HCT116 (cell line): Measurements from ENCODE around the gene SLC38A9. TPM values are rescaled to one million over a fixed set of nuclear protein-coding genes. Genes with fewer than 3 reads are reported as not detected.

Experiments used
- ATAC-seq: fragments of 200-7000 bp; cut with Tn5 transposase; 2 replicates; pipeline ENCODE4 v1.9.1; 2020; ENCODE audit warnings: mild to moderate bottlenecking, moderate library complexity
- BruUV-seq: library from RNA; stranded (reverse); fragments of 400-500 nt; replicated peaks from 2 replicates; lab custom pipeline; 2021; lab: Mats Ljungman, UMichigan
- CTCF ChIA-PET: fragments of 300-600 bp; sonication (Branson Sonifier 250); formaldehyde crosslinking; loops from one replicate; lab custom pipeline; 2021; ENCODE audit warnings: antibody characterized with exemption; lab: Charles Lee
- POLR2A ChIA-PET: fragments of 300-600, 350-600 bp; sonication (Branson Sonifier 250); formaldehyde crosslinking; loops from one replicate; lab custom pipeline; 2021; ENCODE audit warnings: antibody characterized with exemption; lab: Charles Lee
- RAD21 ChIA-PET, 2 experiments: fragments of 300-600 bp; sonication (Branson Sonifier 250); formaldehyde crosslinking; loops; one replicate each; lab custom pipeline; 2023; ENCODE audit warnings: low total read pairs in 2 of 2; ENCODE audit not compliant: uncharacterized antibody in 2 of 2, unreplicated experiment in 2 of 2, low non-redundant PET in 1 of 2; lab: Charles Lee
- DNase-seq: peaks from one replicate; pipeline ENCODE4 v3.0.0-alpha.2; 2010; ENCODE audit warnings: low read depth, low spot score
- H2AFZ ChIP-seq: fragments of 200-600 bp; shearing (Covaris generic), sonication (generic); 2 replicates; pipeline ENCODE4 v1.6.1; 2017; ENCODE audit warnings: low read depth, mixed run types, mixed read lengths, antibody characterized with exemption, low read length; ENCODE audit not compliant: poor library complexity, severe bottlenecking
- H3K27ac ChIP-seq: 2 replicates; pipeline ENCODE4 v1.5.1; 2012; ENCODE audit warnings: low read depth, low read length
- H3K27me3 ChIP-seq: fragments of 200-600 bp; sonication (generic); 2 replicates; pipeline ENCODE4 v1.6.1; 2016; ENCODE audit warnings: mixed run types, low read length, mixed read lengths; ENCODE audit not compliant: insufficient read depth
- H3K36me3 ChIP-seq, 2 experiments: fragments of 200-500 bp in 1 of 2; fragments of 200-600 bp in 1 of 2; sonication (Bioruptor generic) in 1 of 2; sonication (generic) in 1 of 2; 2 replicates each; pipeline versions ENCODE4 v1.5.1 to v1.6.1; 2014 to 2016; ENCODE audit warnings: low read length in 2 of 2, inconsistent platforms in 1 of 2, mixed read lengths in 1 of 2, mixed run types in 1 of 2; ENCODE audit not compliant: insufficient read depth in 2 of 2, control insufficient read depth in 1 of 2
- H3K4me1 ChIP-seq, 2 experiments: fragments of 200-600 bp in 1 of 2; sonication (generic) in 1 of 2; 2 replicates each; pipeline versions ENCODE4 v1.5.1 to v1.6.1; 2012 to 2017; ENCODE audit warnings: low read length in 2 of 2, inconsistent platforms in 1 of 2, mild to moderate bottlenecking in 1 of 2, mixed read lengths in 1 of 2, mixed run types in 1 of 2, moderate library complexity in 1 of 2; ENCODE audit not compliant: insufficient read depth in 2 of 2, control insufficient read depth in 1 of 2
- H3K4me2 ChIP-seq: fragments of 200-600 bp; sonication (generic); 2 replicates; pipeline ENCODE4 v1.6.1; 2017; ENCODE audit warnings: mixed run types, low read length, mixed read lengths
- H3K4me3 ChIP-seq, 2 experiments: fragments of 200-600 bp in 1 of 2; sonication (generic) in 1 of 2; replicated peaks in 1 of 2; 2 replicates each; pipeline ENCODE4 v1.5.1; 2011 to 2016; ENCODE audit warnings: low read length in 2 of 2, control low read depth in 1 of 2, low read depth in 1 of 2, mild to moderate bottlenecking in 1 of 2, mixed read lengths in 1 of 2, mixed run types in 1 of 2
- H3K79me2 ChIP-seq: fragments of 200-600 bp; sonication (generic); 2 replicates; pipeline ENCODE4 v1.6.1; 2017; ENCODE audit warnings: mild to moderate bottlenecking, mixed run types, low read length, moderate library complexity, mixed read lengths; ENCODE audit not compliant: insufficient read depth
- H3K9ac ChIP-seq: fragments of 200-600 bp; sonication (generic); 2 replicates; pipeline ENCODE4 v1.6.1; 2016; ENCODE audit warnings: low read length, mixed read lengths
- H3K9me2 ChIP-seq: fragments of 200-600 bp; sonication (generic), shearing (Covaris generic); 2 replicates; pipeline ENCODE4 v1.6.1; 2017; ENCODE audit warnings: mixed run types, mild to moderate bottlenecking, moderate library complexity; ENCODE audit not compliant: insufficient read depth
- H3K9me3 ChIP-seq, 2 experiments: fragments of 200-500 bp in 1 of 2; fragments of 200-600 bp in 1 of 2; sonication (Bioruptor generic) in 1 of 2; sonication (generic) in 1 of 2; 2 replicates each; pipeline ENCODE4 v1.6.1; 2014 to 2017; ENCODE audit warnings: low read length in 2 of 2, mixed read lengths in 2 of 2, inconsistent platforms in 1 of 2, low read depth in 1 of 2, mild to moderate bottlenecking in 1 of 2, mixed run types in 1 of 2, moderate library complexity in 1 of 2; ENCODE audit not compliant: control insufficient read depth in 1 of 2, insufficient read depth in 1 of 2
- H4K20me1 ChIP-seq: fragments of 200-600 bp; sonication (generic), shearing (Covaris generic); 2 replicates; pipeline ENCODE4 v1.6.1; 2017; ENCODE audit warnings: mixed run types, mild to moderate bottlenecking, moderate library complexity; ENCODE audit not compliant: insufficient read depth
- ATF3 ChIP-seq: IDR thresholded peaks from 2 replicates; pipeline ENCODE4 v1.6.1; 2012
- CBX3 ChIP-seq: IDR thresholded peaks from 2 replicates; pipeline ENCODE4 v1.6.1; 2012; ENCODE audit warnings: low read depth
- CEBPB ChIP-seq: IDR thresholded peaks from 2 replicates; pipeline ENCODE4 v1.6.1; 2012; ENCODE audit warnings: low read depth
- ELF1 ChIP-seq: IDR thresholded peaks from 2 replicates; pipeline ENCODE4 v1.6.1; 2012; ENCODE audit warnings: low read depth, borderline replicate concordance
- EZH2 ChIP-seq: fragments of 200-600 bp; sonication (generic); IDR thresholded peaks from 2 replicates; pipeline ENCODE4 v1.6.1; 2017; ENCODE audit warnings: antibody characterized with exemption, mixed run types
- EZH2phosphoT487 ChIP-seq: fragments of 200-600 bp; IDR thresholded peaks from 2 replicates; pipeline ENCODE4 v1.6.1; 2018; ENCODE audit warnings: antibody characterized with exemption, borderline replicate concordance
- FOSL1 ChIP-seq: IDR thresholded peaks from 2 replicates; pipeline ENCODE4 v1.6.1; 2012; ENCODE audit warnings: low read depth
- JUND ChIP-seq: IDR thresholded peaks from 2 replicates; pipeline ENCODE4 v1.6.1; 2012
- POLR2A ChIP-seq: IDR thresholded peaks from 2 replicates; pipeline ENCODE4 v1.7.0; 2011; ENCODE audit warnings: borderline replicate concordance; ENCODE audit not compliant: insufficient read depth, insufficient read length; ENCODE audit errors: extremely low read depth
- RAD21 ChIP-seq: IDR thresholded peaks from 2 replicates; pipeline ENCODE4 v1.6.1; 2012; ENCODE audit warnings: low read depth, mild to moderate bottlenecking
- REST ChIP-seq: IDR thresholded peaks from 2 replicates; pipeline ENCODE4 v1.6.1; 2012; ENCODE audit warnings: low read depth
- SIN3A ChIP-seq: IDR thresholded peaks from 2 replicates; pipeline ENCODE4 v1.6.1; 2012; ENCODE audit warnings: low read depth
- SP1 ChIP-seq: IDR thresholded peaks from 2 replicates; pipeline ENCODE4 v1.6.1; 2012; ENCODE audit warnings: low read depth
- SRF ChIP-seq: IDR thresholded peaks from 2 replicates; pipeline ENCODE4 v1.6.1; 2012; ENCODE audit warnings: low read depth
- TCF7L2 ChIP-seq: IDR thresholded peaks from 2 replicates; pipeline ENCODE4 v1.7.0; 2011; ENCODE audit warnings: borderline replicate concordance, inconsistent platforms; ENCODE audit not compliant: insufficient read depth, insufficient read length; ENCODE audit errors: extremely low read depth
- YY1 ChIP-seq: IDR thresholded peaks from 2 replicates; pipeline ENCODE4 v1.6.1; 2011; ENCODE audit warnings: low read length, low read depth, moderate library complexity, mild to moderate bottlenecking; ENCODE audit not compliant: insufficient replicate concordance; ENCODE audit errors: extremely low read depth
- ZFX ChIP-seq: fragments of 450-650 bp; IDR thresholded peaks from 2 replicates; pipeline ENCODE4 v1.6.1; 2017
- ZNF274 ChIP-seq: fragments of 200-500 bp; sonication (Bioruptor generic); IDR thresholded peaks from 2 replicates; pipeline ENCODE4 v1.6.1; 2014; ENCODE audit warnings: mild to moderate bottlenecking, low read depth, low read length, inconsistent platforms
- intact Hi-C: fragments of 100-400 bp; cut with micrococcal nuclease; formaldehyde crosslinking; loops from 2 replicates; pipeline ENCODE4 v1.10.0; 2022
- total RNA-seq: library from RNA; stranded (reverse); gene quantifications from one replicate; pipeline ENCODE4 v1.2.1, GENCODE V29; 2021; ENCODE audit not compliant: unreplicated experiment

Gene SLC38A9
- total RNA-seq, 1 experiment from 2014 or later, result 12.6 TPM

GRCh38 chr5:55621229-55621628, 90.9 kb downstream of the SLC38A9 start:
- no peaks in the 10 kb centered on the region for H4K20me1 ChIP-seq
- TF ChIP-seq EZH2phosphoT487, result no peak
- TF ChIP-seq CEBPB, result no peak
- TF ChIP-seq EZH2, result no peak
- TF ChIP-seq SP1, result no peak
- no peak for TF ChIP-seq JUND
- TF ChIP-seq ATF3, result no peak
- TF ChIP-seq ZFX, result no peak
- no peak for TF ChIP-seq POLR2A
- no peak for TF ChIP-seq SIN3A
- no peak for TF ChIP-seq YY1
- no peak for TF ChIP-seq ELF1
- TF ChIP-seq RAD21, result no peak
- no peak for TF ChIP-seq SRF
- TF ChIP-seq TCF7L2, result no peak
- TF ChIP-seq REST, result no peak
- no peak for TF ChIP-seq ZNF274
- no peak for TF ChIP-seq CBX3
- TF ChIP-seq FOSL1, result no peak
- H3K79me2 ChIP-seq, result no peaks in the 10 kb centered on the region
- H2AFZ ChIP-seq, result no peak overlapping the region
- no peaks in the 10 kb centered on the region for H3K9me3 ChIP-seq
- H3K27me3 ChIP-seq, result no peaks in the 10 kb centered on the region
- H3K4me1 ChIP-seq, result no peaks in the 10 kb centered on the region
- intact Hi-C loops, result no loop called here
- no peak overlapping the region for H3K9ac ChIP-seq
- H3K4me3 ChIP-seq, result no peak overlapping the region
- CTCF ChIA-PET, result no interaction called here
- DNase-seq, result no peak
- H3K27ac ChIP-seq, result no peak overlapping the region
- no peaks in the 10 kb centered on the region for H3K36me3 ChIP-seq
- no TSS peak for BruUV-seq
- no peak overlapping the region for H3K4me2 ChIP-seq
- POLR2A ChIA-PET, result no interaction called here
- H3K9me2 ChIP-seq, result no peaks in the 10 kb centered on the region
- RAD21 ChIA-PET, result no interaction called here
- no peak for ATAC-seq
